Ascending aorta (tissue), 2 donors: Measurements from ENCODE around the gene TDP2. TPM values are rescaled to one million over a fixed set of nuclear protein-coding genes. Genes with fewer than 3 reads are reported as not detected.

ENCODE experiments used
- DNase-seq, 2 donors: peaks; one replicate each; pipeline ENCODE4 v3.0.0-alpha.2; 2019; ENCODE audit warnings: low spot score in 2 of 2
- H3K27ac ChIP-seq, 2 donors: fragments of 200-600 bp; sonication (generic); one replicate each; pipeline ENCODE4 v1.5.1; 2016 to 2017; ENCODE audit warnings: mild to moderate bottlenecking in 1 of 2
- H3K27me3 ChIP-seq: fragments of 200-600 bp; sonication (generic); one replicate; pipeline ENCODE4 v1.5.1; 2017
- H3K36me3 ChIP-seq, 2 donors: fragments of 200-600 bp; sonication (generic); one replicate each; pipeline ENCODE4 v1.5.1; 2016
- H3K4me1 ChIP-seq, 2 donors: fragments of 200-600 bp; sonication (generic); one replicate each; pipeline ENCODE4 v1.5.1; 2016 to 2017; ENCODE audit warnings: mild to moderate bottlenecking in 1 of 2
- H3K4me3 ChIP-seq, 2 donors: fragments of 200-600 bp; sonication (generic); one replicate each; pipeline ENCODE4 v1.5.1; 2016 to 2017; ENCODE audit warnings: mild to moderate bottlenecking in 1 of 2
- H3K9me3 ChIP-seq, 2 donors: fragments of 200-600 bp; sonication (generic); one replicate each; pipeline ENCODE4 v1.5.1; 2016
- CTCF ChIP-seq, 3 experiments: fragments of 200-600 bp in 2 of 3; fragments of 450-650 bp in 1 of 3; sonication (generic) in 2 of 3; IDR thresholded peaks; one replicate each; pipeline ENCODE4 v1.5.1; 2016 to 2019; ENCODE audit warnings: antibody characterized with exemption in 3 of 3, mild to moderate bottlenecking in 1 of 3, moderate library complexity in 1 of 3
- intact Hi-C: fragments of 100-400 bp; cut with DNase I; formaldehyde crosslinking; loops from one replicate; pipeline ENCODE4 v1.15.1; 2023
- total RNA-seq: library from RNA; depleted of rRNA; stranded (reverse); fragments of >200 nt; gene quantifications from one replicate; pipeline ENCODE4 v1.1.0, GENCODE V29; 2016

Gene TDP2
- total RNA-seq, 1 donor from 2014 or later: 5.6 TPM

- no peaks in the 10 kb centered on the region for H3K36me3 ChIP-seq
- H3K27me3 ChIP-seq: no peaks in the 10 kb centered on the region
- H3K4me3 ChIP-seq: no peak overlapping the region
- no peak for DNase-seq
- intact Hi-C loops: no loop called here
- no peaks in the 10 kb centered on the region for H3K4me1 ChIP-seq
- no peak for TF ChIP-seq CTCF (IDR thresholded peaks at IDR 0.05)
- no peaks in the 10 kb centered on the region for H3K9me3 ChIP-seq
- no peak overlapping the region for H3K27ac ChIP-seq
Measured at GRCh38 chr6:24690593-24690992, 23.9 kb upstream of the TDP2 start.

- no peak overlapping the region for H3K4me3 ChIP-seq
- no peak overlapping the region for H3K27ac ChIP-seq
- H3K27me3 ChIP-seq: no peaks in the 10 kb centered on the region
- TF ChIP-seq CTCF (IDR thresholded peaks at IDR 0.05): no peak
- H3K36me3 ChIP-seq: no peaks in the 10 kb centered on the region
- no peaks in the 10 kb centered on the region for H3K4me1 ChIP-seq
- intact Hi-C loops: no loop called here
- H3K9me3 ChIP-seq: no peaks in the 10 kb centered on the region
- DNase-seq: no peak
Measured at GRCh38 chr6:24689964-24690363, 23.3 kb upstream of the TDP2 start.

- no peak overlapping the region for H3K4me3 ChIP-seq
- H3K36me3 ChIP-seq: no peaks in the 10 kb centered on the region
- no peaks in the 10 kb centered on the region for H3K27me3 ChIP-seq
- intact Hi-C loops: no loop called here
- H3K27ac ChIP-seq: no peak overlapping the region
- no peak for TF ChIP-seq CTCF (IDR thresholded peaks at IDR 0.05)
- no peak for DNase-seq
- no peaks in the 10 kb centered on the region for H3K4me1 ChIP-seq
- no peaks in the 10 kb centered on the region for H3K9me3 ChIP-seq
Measured at GRCh38 chr6:24686946-24687345, 20.2 kb upstream of the TDP2 start.

GRCh38 chr6:24686408-24686807, 19.7 kb upstream of the TDP2 start:
- H3K27me3 ChIP-seq: no peaks in the 10 kb centered on the region
- H3K4me1 ChIP-seq: no peaks in the 10 kb centered on the region
- H3K4me3 ChIP-seq: no peak overlapping the region
- H3K9me3 ChIP-seq: no peaks in the 10 kb centered on the region
- no peak overlapping the region for H3K27ac ChIP-seq
- intact Hi-C loops: no loop called here
- DNase-seq: no peak
- no peaks in the 10 kb centered on the region for H3K36me3 ChIP-seq
- TF ChIP-seq CTCF (IDR thresholded peaks at IDR 0.05): no peak

GRCh38 chr6:24683297-24684296, 16.9 kb upstream of the TDP2 start:
- intact Hi-C loops: no loop called here
- Histone ChIP-seq H3K9me3 (no peaks in the 10 kb centered on the region), H3K4me1 (no peaks in the 10 kb centered on the region), H3K27ac (no peak overlapping the region), H3K27me3 (no peaks in the 10 kb centered on the region), H3K4me3 (no peak overlapping the region), H3K36me3 (no peaks in the 10 kb centered on the region)
- no peak for DNase-seq
- no peak for TF ChIP-seq CTCF (IDR thresholded peaks at IDR 0.05)
